Esophagus muscularis mucosa (tissue), 4 donors: ENCODE data around the gene RDX.
"Not testable (repeated sequence)": the region's sequence is repeated elsewhere in the genome, so short reads cannot be mapped to it uniquely, and the experiment has no call there.

Experiments used
- CTCF ChIP-seq, 3 experiments: fragments of 200-600 bp in 2 of 3; fragments of 450-650 bp in 1 of 3; sonication (generic) in 2 of 3; IDR thresholded peaks; one replicate each; pipeline ENCODE4 v1.5.1; 2017 to 2019; ENCODE audit warnings: antibody characterized with exemption in 3 of 3, mild to moderate bottlenecking in 2 of 3, moderate library complexity in 1 of 3
- EP300 ChIP-seq: sonication (generic); formaldehyde crosslinking; IDR thresholded peaks from one replicate; pipeline ENCODE4 v1.6.1; 2017; ENCODE audit warnings: antibody characterized with exemption
- POLR2A ChIP-seq: fragments of 450-650 bp; IDR thresholded peaks from one replicate; pipeline ENCODE4 v1.6.1; 2017; ENCODE audit warnings: antibody characterized with exemption, moderate library complexity, mild to moderate bottlenecking, low read depth
- POLR2AphosphoS5 ChIP-seq, 2 donors: sonication (generic); formaldehyde crosslinking; IDR thresholded peaks; one replicate each; pipeline ENCODE4 v1.6.1; 2017; ENCODE audit warnings: antibody characterized with exemption in 2 of 2

GRCh38 chr11:110194211-110194766, 102.1 kb downstream of the RDX start:
- not testable (repeated sequence) for TF ChIP-seq POLR2A; CTCF (IDR thresholded peaks at IDR 0.05); POLR2AphosphoS5 (IDR thresholded peaks at IDR 0.05); EP300
